ENCODE results near the gene KYNU.

KYNU gene

GRCh38 chr2:142926445-142926844, 49.0 kb downstream of the KYNU start:
- Histone ChIP-seq H4K20me1 (ENCODE audit: insufficient read depth, low read length) (no peaks in the 10 kb centered on the region), H3K4me2 (ENCODE audit: low read length) (no peak overlapping the region), H3K79me2 (ENCODE audit: insufficient read depth, low read length) (no peaks in the 10 kb centered on the region), H3K4me1 (ENCODE audit: insufficient read depth, low read length, severe bottlenecking) (no peaks in the 10 kb centered on the region), H3K9ac (ENCODE audit: low read length) (no peak overlapping the region), H3K9me2 (ENCODE audit: low read depth, low read length) (no peaks in the 10 kb centered on the region), H2AFZ (ENCODE audit: low read length) (no peak overlapping the region), H3K27me3 (ENCODE audit: insufficient read depth, low read length) (no peaks in the 10 kb centered on the region), H3K27ac (ENCODE audit: low read depth, low read length, poor library complexity, severe bottlenecking) (no peak overlapping the region), H3F3A (ENCODE audit: insufficient read depth, low read length) (no peaks in the 10 kb centered on the region), H3K36me3 (ENCODE audit: insufficient read depth, low read length) (no peaks in the 10 kb centered on the region), H3K9me3 (ENCODE audit: low read length) (no peaks in the 10 kb centered on the region), H3K4me3 (ENCODE audit: low read depth, low read length, poor library complexity, severe bottlenecking) (no peak overlapping the region)
- TF ChIP-seq CTCF (IDR thresholded peaks at IDR 0.05; ENCODE audit: low read length) (no peak), EZH2 (IDR thresholded peaks at IDR 0.05; ENCODE audit: borderline replicate concordance, low read length) (no peak)

- no peak overlapping the region for H3K9ac ChIP-seq (ENCODE audit: low read length)
- H2AFZ ChIP-seq (ENCODE audit: low read length) = no peak overlapping the region
- no peaks in the 10 kb centered on the region for H3F3A ChIP-seq (ENCODE audit: insufficient read depth, low read length)
- H3K36me3 ChIP-seq (ENCODE audit: insufficient read depth, low read length) = no peaks in the 10 kb centered on the region
- no peak overlapping the region for H3K4me3 ChIP-seq (ENCODE audit: low read depth, low read length, poor library complexity, severe bottlenecking)
- no peak overlapping the region for H3K4me2 ChIP-seq (ENCODE audit: low read length)
- no peaks in the 10 kb centered on the region for H3K9me2 ChIP-seq (ENCODE audit: low read depth, low read length)
- H3K27ac ChIP-seq (ENCODE audit: low read depth, low read length, poor library complexity, severe bottlenecking) = no peak overlapping the region
- no peaks in the 10 kb centered on the region for H3K27me3 ChIP-seq (ENCODE audit: insufficient read depth, low read length)
- H3K79me2 ChIP-seq (ENCODE audit: insufficient read depth, low read length) = no peaks in the 10 kb centered on the region
- no peaks in the 10 kb centered on the region for H3K9me3 ChIP-seq (ENCODE audit: low read length)
- H4K20me1 ChIP-seq (ENCODE audit: insufficient read depth, low read length) = no peaks in the 10 kb centered on the region
- no peaks in the 10 kb centered on the region for H3K4me1 ChIP-seq (ENCODE audit: insufficient read depth, low read length, severe bottlenecking)
- TF ChIP-seq CTCF (IDR thresholded peaks at IDR 0.05; ENCODE audit: low read length) (no peak), EZH2 (IDR thresholded peaks at IDR 0.05; ENCODE audit: borderline replicate concordance, low read length) (no peak)
These were observed 53.5 kb downstream of the KYNU start for GRCh38 chr2:142930835-142931398.

GRCh38 chr2:142933916-142934315, 56.5 kb downstream of the KYNU start:
- Histone ChIP-seq H3K27me3 (ENCODE audit: insufficient read depth, low read length) (no peaks in the 10 kb centered on the region), H4K20me1 (ENCODE audit: insufficient read depth, low read length) (no peaks in the 10 kb centered on the region)

GRCh38 chr2:142935563-142936089, 58.2 kb downstream of the KYNU start:
- Histone ChIP-seq H4K20me1 (ENCODE audit: insufficient read depth, low read length) (no peaks in the 10 kb centered on the region), H3K9ac (ENCODE audit: low read length) (no peak overlapping the region), H3K79me2 (ENCODE audit: insufficient read depth, low read length) (no peaks in the 10 kb centered on the region), H3K9me3 (ENCODE audit: low read length) (no peaks in the 10 kb centered on the region), H2AFZ (ENCODE audit: low read length) (no peak overlapping the region), H3K4me3 (ENCODE audit: low read depth, low read length, poor library complexity, severe bottlenecking) (no peak overlapping the region), H3K27ac (ENCODE audit: low read depth, low read length, poor library complexity, severe bottlenecking) (no peak overlapping the region), H3K4me2 (ENCODE audit: low read length) (no peak overlapping the region), H3F3A (ENCODE audit: insufficient read depth, low read length) (no peaks in the 10 kb centered on the region), H3K27me3 (ENCODE audit: insufficient read depth, low read length) (no peaks in the 10 kb centered on the region), H3K9me2 (ENCODE audit: low read depth, low read length) (no peaks in the 10 kb centered on the region), H3K36me3 (ENCODE audit: insufficient read depth, low read length) (no peaks in the 10 kb centered on the region), H3K4me1 (ENCODE audit: insufficient read depth, low read length, severe bottlenecking) (no peaks in the 10 kb centered on the region)
- TF ChIP-seq EZH2 (IDR thresholded peaks at IDR 0.05; ENCODE audit: borderline replicate concordance, low read length) (no peak), CTCF (IDR thresholded peaks at IDR 0.05; ENCODE audit: low read length) (no peak)

More at GRCh38 chr2:142933916-142934315, 56.5 kb downstream of the KYNU start:
- H3K4me2 ChIP-seq (ENCODE audit: low read length) = no peak overlapping the region
- H3K27ac ChIP-seq (ENCODE audit: low read depth, low read length, poor library complexity, severe bottlenecking) = no peak overlapping the region
- H3K9me3 ChIP-seq (ENCODE audit: low read length) = no peaks in the 10 kb centered on the region
- no peak overlapping the region for H3K9ac ChIP-seq (ENCODE audit: low read length)
- H3K9me2 ChIP-seq (ENCODE audit: low read depth, low read length) = no peaks in the 10 kb centered on the region
- H3K4me1 ChIP-seq (ENCODE audit: insufficient read depth, low read length, severe bottlenecking) = no peaks in the 10 kb centered on the region
- no peak for TF ChIP-seq EZH2 (IDR thresholded peaks at IDR 0.05; ENCODE audit: borderline replicate concordance, low read length)
- no peak overlapping the region for H3K4me3 ChIP-seq (ENCODE audit: low read depth, low read length, poor library complexity, severe bottlenecking)
- no peaks in the 10 kb centered on the region for H3K79me2 ChIP-seq (ENCODE audit: insufficient read depth, low read length)
- H3K36me3 ChIP-seq (ENCODE audit: insufficient read depth, low read length) = no peaks in the 10 kb centered on the region
- H3F3A ChIP-seq (ENCODE audit: insufficient read depth, low read length) = no peaks in the 10 kb centered on the region
- H2AFZ ChIP-seq (ENCODE audit: low read length) = no peak overlapping the region
